HEK293T (cell line): ENCODE results near the gene SFT2D1.

Experiments
- ARNT ChIP-seq: fragments of 450-650 bp; IDR thresholded peaks from 2 replicates; pipeline ENCODE4 v1.6.1; 2017; ENCODE audit warnings: mild to moderate bottlenecking
- BHLHE40 ChIP-seq: fragments of 450-650 bp; IDR thresholded peaks from 2 replicates; pipeline ENCODE4 v1.6.1; 2016; ENCODE audit warnings: mild to moderate bottlenecking, moderate library complexity, borderline replicate concordance
- FOXK2 ChIP-seq: fragments of 450-650 bp; IDR thresholded peaks from 2 replicates; pipeline ENCODE4 v1.6.1; 2016; ENCODE audit warnings: mild to moderate bottlenecking
- FOXM1 ChIP-seq: fragments of 450-650 bp; IDR thresholded peaks from 2 replicates; pipeline ENCODE4 v1.6.1; 2017; ENCODE audit warnings: mild to moderate bottlenecking, borderline replicate concordance
- HDGF ChIP-seq: fragments of 450-650 bp; IDR thresholded peaks from 2 replicates; pipeline ENCODE4 v1.6.1; 2017; ENCODE audit warnings: antibody characterized with exemption, borderline replicate concordance
- NFRKB ChIP-seq: fragments of 450-650 bp; IDR thresholded peaks from 2 replicates; pipeline ENCODE4 v1.6.1; 2016; ENCODE audit warnings: mild to moderate bottlenecking, moderate library complexity
- PKNOX1 ChIP-seq: fragments of 450-650 bp; IDR thresholded peaks from 2 replicates; pipeline ENCODE4 v1.6.1; 2016
- SP1 ChIP-seq: fragments of 450-650 bp; IDR thresholded peaks from 2 replicates; pipeline ENCODE4 v1.6.1; 2017
- SUZ12 ChIP-seq: fragments of 450-650 bp; IDR thresholded peaks from 2 replicates; pipeline ENCODE4 v1.6.1; 2016; ENCODE audit warnings: mild to moderate bottlenecking

- TF ChIP-seq ARNT = no peak
- TF ChIP-seq NFRKB = no peak
- no peak for TF ChIP-seq FOXK2
- no peak for TF ChIP-seq PKNOX1
- TF ChIP-seq BHLHE40 = no peak
- TF ChIP-seq SP1 = no peak
- TF ChIP-seq SUZ12 = no peak
- no peak for TF ChIP-seq HDGF
- TF ChIP-seq FOXM1 = no peak
Observed at GRCh38 chr6:166301611-166302529, 40.5 kb downstream of the SFT2D1 start.
